Gastroesophageal sphincter (tissue), 3 donors: ENCODE data around the gene SUZ12.
"Not testable (repeated sequence)": the region's sequence is repeated elsewhere in the genome, so short reads cannot be mapped to it uniquely, and the experiment has no call there.

Source experiments
- CTCF ChIP-seq, 4 experiments: fragments of 200-600 bp in 2 of 4; fragments of 450-650 bp in 2 of 4; sonication (generic) in 1 of 4; IDR thresholded peaks; one replicate each; pipeline ENCODE4 v1.5.1; 2017 to 2019; ENCODE audit warnings: antibody characterized with exemption in 4 of 4, mild to moderate bottlenecking in 2 of 4, moderate library complexity in 2 of 4
- POLR2AphosphoS5 ChIP-seq: sonication (generic); formaldehyde crosslinking; IDR thresholded peaks from one replicate; pipeline ENCODE4 v1.6.1; 2017; ENCODE audit warnings: antibody characterized with exemption

DNA sequence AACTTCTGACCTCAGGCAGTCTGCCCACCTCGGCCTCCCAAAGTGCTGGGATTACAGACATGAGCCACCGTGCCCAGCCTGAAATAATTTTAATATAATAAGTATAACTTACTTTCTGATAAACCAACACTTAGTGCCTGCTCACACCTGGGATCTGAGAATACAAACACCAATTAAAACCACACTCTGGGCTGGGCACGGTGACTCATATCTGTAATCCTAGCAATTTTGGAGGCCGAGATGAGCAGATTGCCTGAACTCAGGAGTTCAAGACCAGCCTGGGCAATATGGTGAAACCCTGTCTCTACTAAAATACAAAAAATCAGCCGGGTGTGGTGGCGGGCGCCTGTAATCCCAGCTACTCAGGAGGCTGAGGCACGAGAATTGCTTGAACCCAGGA, 55.0 kb downstream of the SUZ12 start:
- not testable (repeated sequence) for TF ChIP-seq POLR2AphosphoS5; CTCF (IDR thresholded peaks at IDR 0.05)
